ENCODE data around the gene SPRR2D. TPM values are rescaled to one million over a fixed set of nuclear protein-coding genes. Genes with fewer than 3 reads are reported as not detected.

The SPRR2D gene
- total RNA-seq, 4 donors from 2014 or later = not detected

- TF ChIP-seq CTCF (IDR thresholded peaks at IDR 0.05) = no peak
- no peak for TF ChIP-seq EP300 (IDR thresholded peaks at IDR 0.05; ENCODE audit: low read depth)
- TF ChIP-seq POLR2AphosphoS5 (IDR thresholded peaks at IDR 0.05) = no peak
- no peak for TF ChIP-seq POLR2A (IDR thresholded peaks at IDR 0.05)
- Histone ChIP-seq H3K4me1 (no peaks in the 10 kb centered on the region), H3K36me3 (no peaks in the 10 kb centered on the region), H3K27ac (no peak within 1 kb of the TSS), H3K9me3 (no peaks in the 10 kb centered on the region), H3K27me3 (no peaks in the 10 kb centered on the region), H3K4me3 (no peak within 1 kb of the TSS)
- 45 to 60% methylated on average over 1 to 2 of the region's 2 CpGs for WGBS, 2 donors (ENCODE audit: low coverage in 1 of 2)
- intact Hi-C loops (cut with DNase I; ENCODE audit: low total_unique reads) (no loop called here), in situ Hi-C loops (cut with MboI; ENCODE audit: low pct_ligation_motif_present in 1 of 4, low pct_unique_long_range_greater_than_20kb in 1 of 4, low sequenced_read_pairs in 3 of 4) (no loop called here)
- DNase-seq = no peak
These were observed 39.5 kb downstream of the SPRR2D start, which contains the start of gene SPRR3 for GRCh38 chr1:153001382-153001781. SPRR3 (plus strand) TSS chr1:153001749; CDS start chr1:153003021, 1,272 bp downstream.

DNA sequence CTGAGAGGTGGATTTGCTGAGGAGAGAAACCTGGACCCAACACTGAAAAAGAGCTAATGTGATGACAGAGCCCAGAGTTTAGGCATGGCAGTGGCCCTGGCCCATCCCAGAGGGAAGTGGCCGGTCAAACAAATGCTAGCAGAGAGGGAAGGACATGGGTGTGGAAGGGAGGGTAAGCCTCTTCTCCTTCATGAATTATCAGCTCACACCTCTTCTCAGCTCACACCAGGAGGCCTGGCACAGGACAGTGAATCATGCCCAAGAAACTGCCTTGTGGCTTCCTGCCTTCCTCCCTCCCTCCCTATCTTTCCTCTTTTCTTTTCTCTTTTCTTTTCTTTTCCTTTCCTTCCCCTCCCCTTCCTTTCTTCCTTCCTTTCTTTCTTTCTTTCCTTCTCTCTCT lies 40.6 kb downstream of the SPRR2D start:
- Histone ChIP-seq H3K27ac (no peak overlapping the region), H3K9me3 (no peaks in the 10 kb centered on the region), H3K4me1 (no peaks in the 10 kb centered on the region), H3K4me3 (no peak overlapping the region), H3K36me3 (no peaks in the 10 kb centered on the region), H3K27me3 (no peaks in the 10 kb centered on the region)
- in situ Hi-C loops (cut with MboI; ENCODE audit: low pct_ligation_motif_present in 1 of 4, low pct_unique_long_range_greater_than_20kb in 1 of 4, low sequenced_read_pairs in 3 of 4) (no loop called here), intact Hi-C loops (cut with DNase I; ENCODE audit: low total_unique reads) (no loop called here)
- TF ChIP-seq POLR2A (IDR thresholded peaks at IDR 0.05) (no peak), EP300 (IDR thresholded peaks at IDR 0.05; ENCODE audit: low read depth) (no peak), CTCF (IDR thresholded peaks at IDR 0.05) (no peak)
- 81% methylated on average over 1 of the region's 1 CpG; no CpG with 5 or more reads in 1 of the 2 donors for WGBS, 2 donors (ENCODE audit: low coverage in 1 of 2)
- DNase-seq = no peak

DNA sequence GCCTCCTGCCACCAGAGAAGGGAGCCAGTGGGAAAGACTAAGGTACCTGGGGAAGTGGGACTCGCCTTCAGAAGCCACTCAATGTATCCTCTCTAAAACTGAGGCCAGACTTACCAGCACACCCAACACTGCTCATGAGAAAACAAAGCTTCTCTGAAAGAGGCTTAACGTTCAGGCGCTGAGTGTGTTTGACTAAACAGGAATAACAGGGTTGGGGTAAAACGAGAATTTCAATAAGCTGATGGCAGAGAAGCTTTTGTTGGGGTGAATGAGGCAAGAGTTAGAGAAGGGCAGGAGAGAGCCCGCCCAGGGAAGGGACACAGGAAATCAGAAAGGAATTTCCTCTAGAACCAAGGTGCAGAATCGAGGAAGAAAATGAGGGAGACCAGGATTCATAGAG lies 41.1 kb downstream of the SPRR2D start:
- TF ChIP-seq EP300 (IDR thresholded peaks at IDR 0.05; ENCODE audit: low read depth) (no peak), POLR2AphosphoS5 (IDR thresholded peaks at IDR 0.05) (no peak), POLR2A (IDR thresholded peaks at IDR 0.05) (no peak), CTCF (IDR thresholded peaks at IDR 0.05) (no peak)
- DNase-seq = no peak
- H3K27me3 ChIP-seq = no peaks in the 10 kb centered on the region
- no peaks in the 10 kb centered on the region for H3K36me3 ChIP-seq
- WGBS, 2 donors (ENCODE audit: low coverage in 1 of 2) = 66 to 83% methylated on average over 5 to 6 of the region's 6 CpGs
- intact Hi-C loops (cut with DNase I; ENCODE audit: low total_unique reads) (no loop called here), in situ Hi-C loops (cut with MboI; ENCODE audit: low pct_ligation_motif_present in 1 of 4, low pct_unique_long_range_greater_than_20kb in 1 of 4, low sequenced_read_pairs in 3 of 4) (no loop called here)
- no peak overlapping the region for H3K27ac ChIP-seq
- no peak overlapping the region for H3K4me3 ChIP-seq
- H3K4me1 ChIP-seq = no peaks in the 10 kb centered on the region
- H3K9me3 ChIP-seq = no peaks in the 10 kb centered on the region

GRCh38 chr1:152998476-152998875 lies 42.4 kb downstream of the SPRR2D start:
- in situ Hi-C loops (cut with MboI; ENCODE audit: low pct_ligation_motif_present in 1 of 4, low pct_unique_long_range_greater_than_20kb in 1 of 4, low sequenced_read_pairs in 3 of 4) (no loop called here), intact Hi-C loops (cut with DNase I; ENCODE audit: low total_unique reads) (no loop called here)
- 87 to 100% methylated on average over 2 to 4 of the region's 4 CpGs for WGBS, 2 donors (ENCODE audit: low coverage in 1 of 2)

More at GRCh38 chr1:152998476-152998875, 42.4 kb downstream of the SPRR2D start:
- TF ChIP-seq POLR2AphosphoS5 (IDR thresholded peaks at IDR 0.05) (no peak), EP300 (IDR thresholded peaks at IDR 0.05; ENCODE audit: low read depth) (no peak), CTCF (IDR thresholded peaks at IDR 0.05) (no peak), POLR2A (IDR thresholded peaks at IDR 0.05) (no peak)
- no peaks in the 10 kb centered on the region for H3K27me3 ChIP-seq
- no peaks in the 10 kb centered on the region for H3K9me3 ChIP-seq
- DNase-seq = no peak
- H3K36me3 ChIP-seq = no peaks in the 10 kb centered on the region
- no peak overlapping the region for H3K27ac ChIP-seq
- H3K4me1 ChIP-seq = no peaks in the 10 kb centered on the region
- no peak overlapping the region for H3K4me3 ChIP-seq
